Smooth muscle cell of the brain vasculature (primary cell): ENCODE measurements around the gene XYLT1.
"Not testable (repeated sequence)": the region's sequence is repeated elsewhere in the genome, so short reads cannot be mapped to it uniquely, and the experiment has no call there.

Experiments
- DNase-seq: peaks from one replicate; pipeline ENCODE4 v3.0.0-alpha.2; 2012; ENCODE audit warnings: low read depth, low spot score

XYLT1 gene

GRCh38 chr16:17431012-17431411 lies 39.7 kb downstream of the XYLT1 start:
- DNase-seq: no peak

DNA sequence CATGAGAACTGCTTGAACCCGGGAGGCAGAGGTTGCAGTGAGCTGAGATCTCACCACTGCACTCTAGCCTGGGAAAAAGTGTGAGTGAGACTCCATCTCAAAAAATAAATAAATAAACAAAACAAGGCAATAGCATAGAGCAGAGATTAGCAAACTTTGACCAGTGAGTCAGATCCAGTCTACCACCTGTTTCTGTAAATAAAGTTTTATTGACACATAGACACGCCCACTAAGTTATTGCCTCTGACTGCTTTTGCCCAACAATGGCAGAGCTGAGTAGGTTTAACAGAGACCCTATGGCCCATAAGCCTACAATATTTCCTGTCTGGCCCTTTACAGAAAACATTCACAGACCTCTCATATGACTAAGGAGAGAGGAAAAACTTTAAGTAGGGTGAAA lies 44.3 kb downstream of the XYLT1 start:
- DNase-seq: no peak

DNA sequence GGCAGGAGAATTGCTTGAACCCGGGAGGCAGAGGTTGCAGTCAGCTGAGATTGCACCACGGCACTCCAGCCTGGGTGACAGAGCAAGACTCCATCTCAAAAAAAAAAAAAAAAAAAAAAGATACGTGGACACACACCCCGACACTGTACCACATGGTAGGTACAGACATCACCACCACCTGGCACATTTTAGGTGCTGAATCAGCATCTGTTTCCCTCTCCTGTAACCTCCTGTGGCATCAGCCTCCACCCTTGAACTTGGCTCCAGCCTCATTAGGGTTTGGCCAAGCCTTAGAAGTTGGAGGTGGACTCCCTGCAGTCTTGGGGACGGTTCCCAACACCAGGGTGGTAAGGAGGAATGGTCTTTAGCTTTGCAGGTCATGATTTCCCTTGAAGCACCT lies 46.0 kb downstream of the XYLT1 start:
- no peak for DNase-seq

DNA sequence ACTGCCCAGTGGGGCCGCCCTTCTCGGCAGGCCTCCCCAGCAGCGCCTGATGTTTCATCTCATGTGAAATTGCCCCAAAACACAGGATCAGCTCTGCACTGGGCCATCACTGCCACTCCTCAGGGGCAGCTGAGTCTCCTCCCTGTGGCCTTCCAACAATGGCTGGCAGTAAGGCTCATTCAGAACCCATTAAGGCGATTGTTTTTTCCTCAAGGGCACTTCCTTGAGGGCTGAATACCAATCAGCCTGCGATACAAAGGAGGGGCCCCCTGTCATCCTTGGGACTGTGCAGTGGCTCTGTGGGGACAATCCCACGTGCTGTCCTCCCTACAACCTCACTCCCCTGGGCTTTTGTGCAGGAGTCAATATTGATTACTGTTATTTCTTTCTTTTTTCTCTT lies 47.5 kb downstream of the XYLT1 start:
- DNase-seq: no peak

- DNase-seq: no peak
Observed at GRCh38 chr16:17420816-17421215, 49.9 kb downstream of the XYLT1 start.

DNA sequence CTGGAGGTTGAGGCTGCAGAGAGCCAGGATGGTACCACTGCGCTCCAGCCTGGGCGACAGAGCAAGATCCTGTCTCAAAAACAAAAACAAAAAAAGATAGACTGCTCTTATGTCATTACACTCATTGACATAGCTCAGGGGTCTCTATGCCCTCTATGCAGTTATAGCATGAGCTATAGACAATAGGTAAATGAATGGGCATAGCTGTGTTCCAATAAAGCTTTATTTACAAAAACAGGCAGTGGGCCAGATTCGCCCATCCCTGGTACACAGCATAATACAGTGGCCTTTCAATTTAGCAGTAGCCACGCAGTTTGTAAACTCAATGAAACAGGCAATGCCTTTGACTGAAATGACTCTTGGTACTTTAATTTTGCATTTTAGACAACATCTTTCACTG lies 51.5 kb downstream of the XYLT1 start:
- DNase-seq: no peak

DNA sequence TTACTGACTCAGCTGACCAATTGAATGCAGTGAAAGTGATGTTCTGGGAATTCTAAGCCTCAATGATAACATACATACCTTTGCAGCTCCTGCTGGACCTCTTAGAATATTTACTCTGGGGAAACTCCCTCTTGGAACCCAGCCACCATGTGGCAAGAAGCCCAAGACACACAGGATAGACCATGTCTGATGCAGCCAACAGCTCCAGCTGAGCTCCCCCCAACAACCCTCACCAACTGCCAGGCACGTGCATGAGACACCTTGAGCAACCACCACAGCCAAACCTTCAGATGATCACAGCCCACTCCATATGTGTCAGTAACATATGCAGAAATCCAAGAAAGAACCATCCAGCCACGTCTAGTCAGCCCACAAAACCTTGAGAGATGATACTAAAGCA lies 53.0 kb downstream of the XYLT1 start:
- no peak for DNase-seq

GRCh38 chr16:17416461-17417311 lies 54.1 kb downstream of the XYLT1 start:
- DNase-seq: no peak

- DNase-seq: no peak
Observed at GRCh38 chr16:17414916-17415315, 55.8 kb downstream of the XYLT1 start.

DNA sequence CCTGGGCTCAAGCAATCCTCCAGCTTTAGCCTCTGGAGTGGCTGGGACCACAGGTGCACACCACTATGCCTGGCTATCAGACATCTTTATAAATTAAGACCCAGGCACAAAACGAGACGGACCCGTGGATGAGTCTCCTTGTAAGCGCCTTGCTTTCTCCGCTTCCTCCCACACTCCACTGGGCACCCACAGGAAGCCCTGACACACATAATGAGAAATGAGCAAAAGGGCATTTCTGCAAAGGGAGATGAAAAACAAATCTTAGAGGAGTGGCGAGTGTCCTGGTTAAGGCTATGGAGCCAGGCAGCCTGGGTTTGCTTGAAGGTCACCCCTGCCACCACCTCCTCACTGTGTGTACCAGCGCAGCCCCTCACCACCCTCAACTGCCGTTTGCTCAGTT lies 56.3 kb downstream of the XYLT1 start:
- DNase-seq: no peak

GRCh38 chr16:17413508-17413907 lies 57.3 kb downstream of the XYLT1 start:
- DNase-seq: no peak

GRCh38 chr16:17412791-17413190 lies 58.0 kb downstream of the XYLT1 start:
- DNase-seq: no peak

- DNase-seq: no peak
Observed at GRCh38 chr16:17412221-17412620, 58.5 kb downstream of the XYLT1 start.

GRCh38 chr16:17411263-17411662 lies 59.5 kb downstream of the XYLT1 start:
- no peak for DNase-seq

- DNase-seq: not testable (repeated sequence)
Observed at GRCh38 chr16:17410316-17410715, 60.4 kb downstream of the XYLT1 start.

- no peak for DNase-seq
Observed at GRCh38 chr16:17409894-17410293, 60.9 kb downstream of the XYLT1 start.

GRCh38 chr16:17408955-17409441 lies 61.8 kb downstream of the XYLT1 start:
- no peak for DNase-seq

- DNase-seq: no peak
Observed at GRCh38 chr16:17408296-17408695, 62.5 kb downstream of the XYLT1 start.

- no peak for DNase-seq
Observed at GRCh38 chr16:17407321-17407720, 63.4 kb downstream of the XYLT1 start.

- no peak for DNase-seq
Observed at GRCh38 chr16:17404941-17405689, 65.6 kb downstream of the XYLT1 start.

- DNase-seq: no peak
Observed at GRCh38 chr16:17403859-17404545, 66.8 kb downstream of the XYLT1 start.

DNA sequence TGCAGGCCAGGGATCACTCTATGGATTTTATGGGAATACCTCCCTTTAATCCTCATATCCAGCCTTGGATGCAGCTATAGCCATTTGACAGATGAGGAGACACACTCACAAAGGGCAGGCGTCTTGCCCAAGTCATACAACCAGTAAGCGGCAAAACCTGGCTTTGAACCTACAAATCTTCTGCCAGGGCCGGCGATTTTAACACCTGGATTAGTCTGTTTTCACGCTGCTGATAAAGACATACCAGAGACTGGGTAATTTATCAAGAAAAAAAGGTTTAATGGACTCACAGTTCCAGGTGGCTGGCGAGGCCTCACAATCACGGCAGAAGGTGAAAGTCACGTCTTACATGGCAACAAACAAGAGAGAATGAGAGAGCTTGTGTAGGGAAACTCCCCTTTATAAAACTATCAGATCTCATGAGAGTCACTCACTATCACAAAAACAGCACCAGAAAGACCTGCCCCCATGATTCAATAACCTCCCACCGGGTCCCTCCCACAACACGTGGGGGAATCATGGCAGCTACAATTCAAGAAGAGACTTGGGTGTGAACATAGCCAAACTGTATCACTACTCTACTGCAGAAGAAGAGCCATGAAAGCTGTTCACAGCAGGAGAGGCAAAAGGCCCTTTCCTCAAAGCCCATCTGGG lies 67.5 kb downstream of the XYLT1 start:
- no peak for DNase-seq
